Activated CD4-positive, alpha-beta T cell treated with anti-CD3 and anti-CD28 coated beads for 48 hours (primary cell): Measurements from ENCODE around the gene ZNF543.
"Not testable (repeated sequence)": the region's sequence is repeated elsewhere in the genome, so short reads cannot be mapped to it uniquely, and the experiment has no call there.

Source experiments
- DNase-seq: peaks from one replicate; pipeline ENCODE4 v3.0.0-alpha.2; 2020

The ZNF543 gene

GRCh38 chr19:57320180-57321084 lies at the start of gene ZNF543:
Gene ZNF543 (plus strand): TSS chr19:57320472. CDS start chr19:57320854, 382 bp downstream.
- DNase-seq, result peak; percentile 95

GRCh38 chr19:57271280-57271679 lies 49.0 kb upstream of the ZNF543 start:
- no peak for DNase-seq

GRCh38 chr19:57273014-57273413 lies 47.3 kb upstream of the ZNF543 start:
- DNase-seq, result no peak

- DNase-seq, result no peak
These were observed 43.8 kb upstream of the ZNF543 start for GRCh38 chr19:57276430-57276829.

- DNase-seq, result not testable (repeated sequence)
These were observed 41.8 kb upstream of the ZNF543 start for GRCh38 chr19:57278481-57278880.

- DNase-seq, result peak; percentile 86
These were observed 40.7 kb upstream of the ZNF543 start for GRCh38 chr19:57279418-57280164.

GRCh38 chr19:57280165-57280961 lies 39.9 kb upstream of the ZNF543 start, which contains the start of gene ZNF460:
Gene ZNF460 (plus strand): TSS chr19:57280485. CDS start chr19:57280807, 322 bp downstream.
- DNase-seq, result peak; percentile 97

- no peak for DNase-seq
These were observed 39.3 kb upstream of the ZNF543 start for GRCh38 chr19:57280962-57281400.

GRCh38 chr19:57282011-57282643 lies 38.1 kb upstream of the ZNF543 start:
- DNase-seq, result peak; percentile 12

- no peak for DNase-seq
These were observed 31.9 kb upstream of the ZNF543 start for GRCh38 chr19:57288373-57288772.

GRCh38 chr19:57290970-57291369 lies 29.3 kb upstream of the ZNF543 start:
- no peak for DNase-seq

- no peak for DNase-seq
These were observed 27.7 kb upstream of the ZNF543 start for GRCh38 chr19:57292547-57292946.

GRCh38 chr19:57293719-57294118 lies 26.6 kb upstream of the ZNF543 start:
- DNase-seq, result no peak

- no peak for DNase-seq
These were observed 18.2 kb upstream of the ZNF543 start for GRCh38 chr19:57302020-57302465.

GRCh38 chr19:57302727-57303401 lies 17.4 kb upstream of the ZNF543 start:
- DNase-seq, result no peak

GRCh38 chr19:57305056-57305455 lies 15.2 kb upstream of the ZNF543 start:
- DNase-seq, result no peak

GRCh38 chr19:57308514-57308913 lies 11.8 kb upstream of the ZNF543 start:
- no peak for DNase-seq

GRCh38 chr19:57310792-57311191 lies 9.5 kb upstream of the ZNF543 start:
- DNase-seq, result no peak

GRCh38 chr19:57314146-57314545 lies 6.1 kb upstream of the ZNF543 start:
- no peak for DNase-seq

GRCh38 chr19:57317503-57317902 lies 2.8 kb upstream of the ZNF543 start:
- no peak for DNase-seq

- DNase-seq, result no peak
These were observed 448 bp upstream of the ZNF543 start for GRCh38 chr19:57319869-57320179.

- no peak for DNase-seq
These were observed 844 bp downstream of the ZNF543 start for GRCh38 chr19:57321116-57321515.
